ENCODE data around the gene DNAH11.
"Not testable (repeated sequence)": the region's sequence is repeated elsewhere in the genome, so short reads cannot be mapped to it uniquely, and the experiment has no call there.

Gene DNAH11

GRCh38 chr7:21778953-21779352 is 236.1 kb downstream of the DNAH11 start:
- DNase-seq (ENCODE audit: low read depth): no peak

- no peak for DNase-seq (ENCODE audit: low read depth)
These were observed 240.2 kb downstream of the DNAH11 start for GRCh38 chr7:21782996-21783395.

- DNase-seq (ENCODE audit: low read depth): no peak
These were observed 242.2 kb downstream of the DNAH11 start for GRCh38 chr7:21784989-21785388.

- DNase-seq (ENCODE audit: low read depth): no peak
These were observed 263.0 kb downstream of the DNAH11 start for GRCh38 chr7:21805791-21806190.

- no peak for DNase-seq (ENCODE audit: low read depth)
These were observed 263.5 kb downstream of the DNAH11 start for GRCh38 chr7:21806388-21806787.

- no peak for DNase-seq (ENCODE audit: low read depth)
These were observed 276.2 kb downstream of the DNAH11 start for GRCh38 chr7:21819048-21819447.

GRCh38 chr7:21828841-21829240 is 286.0 kb downstream of the DNAH11 start:
- DNase-seq (ENCODE audit: low read depth): no peak

- no peak for DNase-seq (ENCODE audit: low read depth)
These were observed 286.9 kb downstream of the DNAH11 start for GRCh38 chr7:21829731-21830130.

GRCh38 chr7:21844742-21845141 is 301.9 kb downstream of the DNAH11 start:
- no peak for DNase-seq (ENCODE audit: low read depth)

- DNase-seq (ENCODE audit: low read depth): no peak
These were observed 307.9 kb downstream of the DNAH11 start for GRCh38 chr7:21850531-21851285.

GRCh38 chr7:21851559-21851967 is 308.7 kb downstream of the DNAH11 start:
- no peak for DNase-seq (ENCODE audit: low read depth)

GRCh38 chr7:21865631-21866204 is 322.9 kb downstream of the DNAH11 start:
- DNase-seq (ENCODE audit: low read depth): not testable (repeated sequence)

- DNase-seq (ENCODE audit: low read depth): no peak
These were observed 323.9 kb downstream of the DNAH11 start for GRCh38 chr7:21866731-21867130.

- no peak for DNase-seq (ENCODE audit: low read depth)
These were observed 324.4 kb downstream of the DNAH11 start for GRCh38 chr7:21867226-21867625.

- no peak for DNase-seq (ENCODE audit: low read depth)
These were observed 325.2 kb downstream of the DNAH11 start for GRCh38 chr7:21867816-21868575.

GRCh38 chr7:21868576-21868850 is 325.7 kb downstream of the DNAH11 start:
- DNase-seq (ENCODE audit: low read depth): no peak

GRCh38 chr7:21869785-21870402 is 327.1 kb downstream of the DNAH11 start:
- no peak for DNase-seq (ENCODE audit: low read depth)

- DNase-seq (ENCODE audit: low read depth): no peak
These were observed 340.2 kb downstream of the DNAH11 start for GRCh38 chr7:21883069-21883468.

GRCh38 chr7:21883501-21883900 is 340.7 kb downstream of the DNAH11 start:
- not testable (repeated sequence) for DNase-seq (ENCODE audit: low read depth)

GRCh38 chr7:21884496-21884895 is 341.7 kb downstream of the DNAH11 start:
- no peak for DNase-seq (ENCODE audit: low read depth)

- no peak for DNase-seq (ENCODE audit: low read depth)
These were observed 343.6 kb downstream of the DNAH11 start for GRCh38 chr7:21886396-21886795.

- no peak for DNase-seq (ENCODE audit: low read depth)
These were observed 344.5 kb downstream of the DNAH11 start for GRCh38 chr7:21887353-21887752.

- no peak for DNase-seq (ENCODE audit: low read depth)
These were observed 344.9 kb downstream of the DNAH11 start for GRCh38 chr7:21887779-21888178.
